Gastroesophageal sphincter (tissue), 3 donors: ENCODE results near the gene HDDC3.

Source experiments
- CTCF ChIP-seq, 4 experiments: fragments of 200-600 bp in 2 of 4; fragments of 450-650 bp in 2 of 4; sonication (generic) in 1 of 4; IDR thresholded peaks; one replicate each; pipeline ENCODE4 v1.5.1; 2017 to 2019; ENCODE audit warnings: antibody characterized with exemption in 4 of 4, mild to moderate bottlenecking in 2 of 4, moderate library complexity in 2 of 4
- EP300 ChIP-seq: sonication (generic); formaldehyde crosslinking; IDR thresholded peaks from one replicate; pipeline ENCODE4 v1.6.1; 2017; ENCODE audit warnings: antibody characterized with exemption, mild to moderate bottlenecking

GRCh38 chr15:90890839-90891238 lies 41.5 kb downstream of the HDDC3 start:
- TF ChIP-seq CTCF (IDR thresholded peaks at IDR 0.05), result no peak
- TF ChIP-seq EP300, result no peak
